ENCODE data around the gene FMR1NB.

DNA sequence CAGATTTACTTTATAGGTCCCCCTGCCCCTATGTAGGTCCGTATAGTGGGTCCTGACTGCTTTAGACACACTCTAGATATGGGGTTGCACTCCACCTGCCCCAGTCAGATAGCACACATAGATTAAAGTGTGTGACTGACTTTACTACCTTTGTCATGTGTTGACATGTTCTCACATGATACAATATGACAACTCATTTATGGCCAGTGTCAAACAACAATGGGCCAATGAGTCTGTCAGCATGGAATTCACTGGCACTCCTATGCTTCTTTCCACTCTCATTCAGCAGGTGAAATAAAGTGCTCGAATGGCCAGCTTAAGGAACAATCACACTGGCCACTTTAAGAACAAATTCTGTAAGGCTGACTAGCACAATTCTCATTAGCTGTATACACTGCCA, 23.8 kb upstream of the FMR1NB start:
- TF ChIP-seq, protein P1, sequence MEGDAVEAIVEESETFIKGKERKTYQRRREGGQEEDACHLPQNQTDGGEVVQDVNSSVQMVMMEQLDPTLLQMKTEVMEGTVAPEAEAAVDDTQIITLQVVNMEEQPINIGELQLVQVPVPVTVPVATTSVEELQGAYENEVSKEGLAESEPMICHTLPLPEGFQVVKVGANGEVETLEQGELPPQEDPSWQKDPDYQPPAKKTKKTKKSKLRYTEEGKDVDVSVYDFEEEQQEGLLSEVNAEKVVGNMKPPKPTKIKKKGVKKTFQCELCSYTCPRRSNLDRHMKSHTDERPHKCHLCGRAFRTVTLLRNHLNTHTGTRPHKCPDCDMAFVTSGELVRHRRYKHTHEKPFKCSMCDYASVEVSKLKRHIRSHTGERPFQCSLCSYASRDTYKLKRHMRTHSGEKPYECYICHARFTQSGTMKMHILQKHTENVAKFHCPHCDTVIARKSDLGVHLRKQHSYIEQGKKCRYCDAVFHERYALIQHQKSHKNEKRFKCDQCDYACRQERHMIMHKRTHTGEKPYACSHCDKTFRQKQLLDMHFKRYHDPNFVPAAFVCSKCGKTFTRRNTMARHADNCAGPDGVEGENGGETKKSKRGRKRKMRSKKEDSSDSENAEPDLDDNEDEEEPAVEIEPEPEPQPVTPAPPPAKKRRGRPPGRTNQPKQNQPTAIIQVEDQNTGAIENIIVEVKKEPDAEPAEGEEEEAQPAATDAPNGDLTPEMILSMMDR (conservative IDR thresholded peaks at IDR 0.05; ENCODE audit: low read length) = no peak
- no peak for TF ChIP-seq EZH2phosphoT487 (IDR thresholded peaks at IDR 0.05; ENCODE audit: borderline replicate concordance)
